ENCODE data around the gene DLD. TPM values are rescaled to one million over a fixed set of nuclear protein-coding genes. Genes with fewer than 3 reads are reported as not detected.

DLD gene
- polyA plus RNA-seq, 1 donor (not counting 4 experiments of a cell fraction or from before 2014, with no cell fraction given), result 153 TPM

- H3K9ac ChIP-seq (ENCODE audit: control insufficient read depth, extremely low read depth, insufficient read depth, low read length), result no peak overlapping the region
- no peak overlapping the region for H2AFZ ChIP-seq (ENCODE audit: control insufficient read depth, low read length)
- peaks cover 3% of the 10 kb centered on the region for H3K9me1 ChIP-seq (ENCODE audit: control insufficient read depth, extremely low read depth, insufficient read depth, low read length)
- dilution Hi-C loops (cut with MboI; ENCODE audit: extremely low pct_ligation_motif_present, low sequenced_read_pairs), result no loop called here
- H3K27ac ChIP-seq (ENCODE audit: control insufficient read depth, insufficient read depth, low read length), result no peak overlapping the region
- H3K9me3 ChIP-seq (ENCODE audit: control insufficient read depth, low read depth, low read length), result no peaks in the 10 kb centered on the region
- H4K20me1 ChIP-seq (ENCODE audit: control insufficient read depth, extremely low read depth, insufficient read depth, low read length), result no peaks in the 10 kb centered on the region
- no peaks in the 10 kb centered on the region for H3K79me2 ChIP-seq (ENCODE audit: control insufficient read depth, insufficient read depth, low read length)
- H3K4me2 ChIP-seq (ENCODE audit: control insufficient read depth, extremely low read depth, insufficient read depth, low read depth, low read length), result no peak overlapping the region
- no peak overlapping the region for H3K4me3 ChIP-seq (ENCODE audit: control insufficient read depth in 2 of 3, extremely low read depth in 1 of 3, insufficient read depth in 2 of 3, low read depth in 1 of 3, low read length in 3 of 3)
- DNase-seq (ENCODE audit: low read depth, low spot score) (no peak), FAIRE-seq (no peak)
- peaks cover 15% of the 10 kb centered on the region for H3K4me1 ChIP-seq (ENCODE audit: control insufficient read depth, extremely low read depth, insufficient read depth, low read length)
- TF ChIP-seq EZH2 (IDR thresholded peaks at IDR 0.05; ENCODE audit: low read length) (no peak), CTCF (optimal IDR thresholded peaks at IDR 0.05 in 1 of 3, IDR thresholded peaks at IDR 0.05 in 1 of 3, conservative IDR thresholded peaks at IDR 0.05 in 1 of 3; ENCODE audit: extremely low read depth in 1 of 3, insufficient read depth in 2 of 3, low read length in 3 of 3) (no peak)
- H3K36me3 ChIP-seq (ENCODE audit: control insufficient read depth in 2 of 2, extremely low read depth in 1 of 2, insufficient read depth in 2 of 2, low read length in 2 of 2), result peaks cover 18 to 44% of the 10 kb centered on the region in 2 experiments
- H3K27me3 ChIP-seq (ENCODE audit: control insufficient read depth, extremely low read depth, insufficient read depth, low read length), result no peaks in the 10 kb centered on the region
Measured at GRCh38 chr7:107945332-107945731, 54.3 kb downstream of the DLD start.

- FAIRE-seq, result no peak
Measured at GRCh38 chr7:107946451-107946850, 55.5 kb downstream of the DLD start.

More at GRCh38 chr7:107946451-107946850, 55.5 kb downstream of the DLD start:
- H3K79me2 ChIP-seq (ENCODE audit: control insufficient read depth, insufficient read depth, low read length), result no peaks in the 10 kb centered on the region
- no peaks in the 10 kb centered on the region for H4K20me1 ChIP-seq (ENCODE audit: control insufficient read depth, extremely low read depth, insufficient read depth, low read length)
- no peak overlapping the region for H3K9ac ChIP-seq (ENCODE audit: control insufficient read depth, extremely low read depth, insufficient read depth, low read length)
- H2AFZ ChIP-seq (ENCODE audit: control insufficient read depth, low read length), result no peak overlapping the region
- H3K4me1 ChIP-seq (ENCODE audit: control insufficient read depth, extremely low read depth, insufficient read depth, low read length), result peaks cover 15% of the 10 kb centered on the region
- TF ChIP-seq CTCF (optimal IDR thresholded peaks at IDR 0.05 in 1 of 3, IDR thresholded peaks at IDR 0.05 in 1 of 3, conservative IDR thresholded peaks at IDR 0.05 in 1 of 3; ENCODE audit: extremely low read depth in 1 of 3, insufficient read depth in 2 of 3, low read length in 3 of 3), result no peak
- no peak for TF ChIP-seq EZH2 (IDR thresholded peaks at IDR 0.05; ENCODE audit: low read length)
- dilution Hi-C loops (cut with MboI; ENCODE audit: extremely low pct_ligation_motif_present, low sequenced_read_pairs), result no loop called here
- peaks cover 18 to 50% of the 10 kb centered on the region in 2 experiments for H3K36me3 ChIP-seq (ENCODE audit: control insufficient read depth in 2 of 2, extremely low read depth in 1 of 2, insufficient read depth in 2 of 2, low read length in 2 of 2)
- DNase-seq (ENCODE audit: low read depth, low spot score), result no peak
- no peak overlapping the region for H3K4me2 ChIP-seq (ENCODE audit: control insufficient read depth, extremely low read depth, insufficient read depth, low read depth, low read length)
- peaks cover 3% of the 10 kb centered on the region for H3K9me1 ChIP-seq (ENCODE audit: control insufficient read depth, extremely low read depth, insufficient read depth, low read length)
- no peaks in the 10 kb centered on the region for H3K9me3 ChIP-seq (ENCODE audit: control insufficient read depth, low read depth, low read length)
- H3K4me3 ChIP-seq (ENCODE audit: control insufficient read depth in 2 of 3, extremely low read depth in 1 of 3, insufficient read depth in 2 of 3, low read depth in 1 of 3, low read length in 3 of 3), result no peak overlapping the region
- H3K27me3 ChIP-seq (ENCODE audit: control insufficient read depth, extremely low read depth, insufficient read depth, low read length), result no peaks in the 10 kb centered on the region
- no peak overlapping the region for H3K27ac ChIP-seq (ENCODE audit: control insufficient read depth, insufficient read depth, low read length)
